OCI-LY7 (cell line): ENCODE results near the gene GLRX5.

Source experiments
- CTCF ChIP-seq: fragments of 200-600 bp; sonication (generic); conservative IDR thresholded peaks from 2 replicates; pipeline ENCODE4 v1.5.1; 2014; ENCODE audit warnings: mild to moderate bottlenecking, antibody characterized with exemption, low read length, moderate library complexity, mixed read lengths
- EZH2phosphoT487 ChIP-seq: fragments of 200-600 bp; sonication (generic); IDR thresholded peaks from 2 replicates; pipeline ENCODE4 v1.6.1; 2018; ENCODE audit warnings: low read depth, borderline replicate concordance, mild to moderate bottlenecking, mixed run types, antibody characterized with exemption, low read length, moderate library complexity, mixed read lengths

GRCh38 chr14:95510804-95511203, 24.0 kb upstream of the GLRX5 start:
- TF ChIP-seq CTCF, result no peak
- no peak for TF ChIP-seq EZH2phosphoT487
